IPS-18c (cell line): ENCODE measurements around the gene NPBWR2.

Experiments used
- H3K4me3 ChIP-seq: 2 replicates; pipeline ENCODE4 v1.7.0; 2013; ENCODE audit warnings: low read depth, mild to moderate bottlenecking, low read length, moderate library complexity; ENCODE audit not compliant: insufficient read depth
- H3K9me3 ChIP-seq: one replicate; pipeline ENCODE4 v1.6.1; 2013; ENCODE audit warnings: mild to moderate bottlenecking, low read length, moderate library complexity; ENCODE audit not compliant: control insufficient read depth, insufficient read depth

Gene NPBWR2

DNA sequence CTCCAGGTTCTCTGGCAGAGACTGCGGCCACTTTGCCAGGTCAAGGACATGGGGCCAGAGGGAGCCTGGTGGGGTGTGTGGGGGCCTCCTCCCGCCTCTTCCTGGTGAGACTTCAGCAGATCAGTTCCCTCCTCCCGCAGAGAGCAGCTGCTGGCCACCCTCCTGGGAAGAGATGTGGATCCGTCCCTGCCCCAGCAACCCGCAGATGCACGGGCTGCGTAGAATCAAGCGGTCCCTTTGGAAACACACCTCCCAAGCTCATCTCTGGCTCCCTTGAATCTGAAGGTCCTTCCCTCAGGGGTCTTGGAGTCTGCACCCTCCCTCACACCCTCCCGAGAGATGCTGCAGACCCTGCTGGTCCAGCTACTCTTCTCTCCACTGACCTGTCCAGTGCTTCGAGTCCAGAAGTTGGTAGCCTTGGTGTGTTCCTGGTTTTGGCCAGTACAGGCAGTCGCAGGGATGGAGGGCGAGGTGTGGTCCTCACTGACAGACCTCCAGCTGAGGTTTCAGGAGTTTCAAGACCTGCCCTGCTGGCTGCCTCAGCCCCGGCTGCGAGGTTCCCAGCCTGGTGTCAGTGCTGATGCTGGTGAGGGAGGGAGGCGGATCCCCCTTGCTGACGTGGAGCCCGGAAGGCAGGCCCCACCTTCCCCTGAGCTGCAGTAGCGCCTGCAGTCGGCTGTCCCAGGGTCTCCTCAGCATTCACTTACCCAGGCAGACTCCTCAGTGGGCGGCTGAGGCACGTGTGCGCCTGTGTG lies at the start of gene NPBWR2:
TSS of gene NPBWR2 (minus strand) at position 585 of the 755 bp plus-strand sequence. CDS start 734 bp downstream, outside the sequence.
- H3K4me3 ChIP-seq = no peak within 1 kb of the TSS

GRCh38 chr20:64156136-64156885 lies 48.9 kb upstream of the NPBWR2 start:
- H3K4me3 ChIP-seq = no peak overlapping the region
- H3K9me3 ChIP-seq = no peaks in the 10 kb centered on the region

More for the DNA sequence above, at the start of gene NPBWR2:
- no peaks in the 10 kb centered on the region for H3K9me3 ChIP-seq

GRCh38 chr20:64155258-64156135 lies 48.1 kb upstream of the NPBWR2 start:
- no peak overlapping the region for H3K4me3 ChIP-seq
- no peaks in the 10 kb centered on the region for H3K9me3 ChIP-seq

- no peak overlapping the region for H3K4me3 ChIP-seq
These were observed 47.4 kb upstream of the NPBWR2 start for GRCh38 chr20:64154590-64155257.

GRCh38 chr20:64153861-64154589 lies 46.7 kb upstream of the NPBWR2 start:
- no peak overlapping the region for H3K4me3 ChIP-seq
- H3K9me3 ChIP-seq = no peaks in the 10 kb centered on the region

More at GRCh38 chr20:64154590-64155257, 47.4 kb upstream of the NPBWR2 start:
- H3K9me3 ChIP-seq = no peaks in the 10 kb centered on the region

- H3K4me3 ChIP-seq = no peak overlapping the region
- H3K9me3 ChIP-seq = no peaks in the 10 kb centered on the region
These were observed 46.0 kb upstream of the NPBWR2 start for GRCh38 chr20:64153410-64153809.

GRCh38 chr20:64152906-64153305 lies 45.5 kb upstream of the NPBWR2 start:
- Histone ChIP-seq H3K9me3 (no peaks in the 10 kb centered on the region), H3K4me3 (no peak overlapping the region)

- H3K9me3 ChIP-seq = no peaks in the 10 kb centered on the region
- H3K4me3 ChIP-seq = no peak overlapping the region
These were observed 44.5 kb upstream of the NPBWR2 start for GRCh38 chr20:64151633-64152530.

GRCh38 chr20:64150756-64151632 lies 43.6 kb upstream of the NPBWR2 start:
- no peak overlapping the region for H3K4me3 ChIP-seq

GRCh38 chr20:64149809-64150560 lies 42.6 kb upstream of the NPBWR2 start:
- no peak overlapping the region for H3K4me3 ChIP-seq

More at GRCh38 chr20:64150756-64151632, 43.6 kb upstream of the NPBWR2 start:
- no peaks in the 10 kb centered on the region for H3K9me3 ChIP-seq

DNA sequence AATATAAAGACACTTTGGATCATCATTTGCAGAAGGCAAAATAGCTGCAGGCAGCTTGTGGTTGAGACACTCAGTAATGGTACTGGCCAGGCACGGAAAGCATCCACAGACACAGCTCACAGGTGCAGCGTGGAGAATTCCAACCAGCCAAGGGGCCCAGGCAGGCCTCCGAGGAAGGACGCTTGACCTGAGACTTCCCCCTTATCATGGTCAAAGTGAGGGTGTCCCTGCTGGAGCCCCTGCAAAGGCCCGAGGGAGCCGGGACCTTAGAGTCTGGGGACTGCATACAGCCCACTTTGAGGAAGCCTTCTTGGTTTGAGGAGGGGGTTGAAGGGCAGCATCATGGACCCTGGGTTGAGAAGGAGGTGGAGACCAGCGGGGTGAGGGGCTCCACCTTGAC lies 41.8 kb upstream of the NPBWR2 start:
- H3K4me3 ChIP-seq = no peak overlapping the region
- no peaks in the 10 kb centered on the region for H3K9me3 ChIP-seq

More at GRCh38 chr20:64149809-64150560, 42.6 kb upstream of the NPBWR2 start:
- H3K9me3 ChIP-seq = no peaks in the 10 kb centered on the region

DNA sequence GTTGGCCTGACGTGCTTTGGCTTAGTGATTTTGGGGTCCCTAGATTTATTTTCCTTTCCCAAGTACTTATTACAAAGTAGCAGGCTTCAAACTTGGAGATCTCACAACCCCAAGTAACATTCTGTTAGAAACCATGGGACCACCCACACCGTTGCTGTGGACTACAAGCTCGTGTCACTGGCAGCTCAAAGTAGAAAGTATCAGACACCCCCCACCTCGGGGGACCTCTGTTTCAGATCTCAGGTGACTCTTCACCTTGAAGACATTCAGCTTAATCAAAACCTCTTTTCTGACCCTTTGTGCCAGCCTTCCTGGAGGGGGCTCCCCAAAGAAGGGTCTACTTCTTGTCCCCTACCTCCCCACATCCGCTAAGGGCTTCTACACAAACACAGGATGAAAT lies 41.2 kb upstream of the NPBWR2 start:
- H3K4me3 ChIP-seq = no peak overlapping the region
- H3K9me3 ChIP-seq = no peaks in the 10 kb centered on the region

GRCh38 chr20:64146936-64147477 lies 39.6 kb upstream of the NPBWR2 start:
- Histone ChIP-seq H3K9me3 (no peaks in the 10 kb centered on the region), H3K4me3 (no peak overlapping the region)
